ENCODE measurements around the gene CEP112. TPM values are rescaled to one million over a fixed set of nuclear protein-coding genes. Genes with fewer than 3 reads are reported as not detected.

CEP112 gene
- total RNA-seq, 2 experiments from 2014 or later = 1.2 to 1.5 TPM

GRCh38 chr17:65918500-65918899 is 273.4 kb downstream of the CEP112 start:
- TF ChIP-seq, protein P1, sequence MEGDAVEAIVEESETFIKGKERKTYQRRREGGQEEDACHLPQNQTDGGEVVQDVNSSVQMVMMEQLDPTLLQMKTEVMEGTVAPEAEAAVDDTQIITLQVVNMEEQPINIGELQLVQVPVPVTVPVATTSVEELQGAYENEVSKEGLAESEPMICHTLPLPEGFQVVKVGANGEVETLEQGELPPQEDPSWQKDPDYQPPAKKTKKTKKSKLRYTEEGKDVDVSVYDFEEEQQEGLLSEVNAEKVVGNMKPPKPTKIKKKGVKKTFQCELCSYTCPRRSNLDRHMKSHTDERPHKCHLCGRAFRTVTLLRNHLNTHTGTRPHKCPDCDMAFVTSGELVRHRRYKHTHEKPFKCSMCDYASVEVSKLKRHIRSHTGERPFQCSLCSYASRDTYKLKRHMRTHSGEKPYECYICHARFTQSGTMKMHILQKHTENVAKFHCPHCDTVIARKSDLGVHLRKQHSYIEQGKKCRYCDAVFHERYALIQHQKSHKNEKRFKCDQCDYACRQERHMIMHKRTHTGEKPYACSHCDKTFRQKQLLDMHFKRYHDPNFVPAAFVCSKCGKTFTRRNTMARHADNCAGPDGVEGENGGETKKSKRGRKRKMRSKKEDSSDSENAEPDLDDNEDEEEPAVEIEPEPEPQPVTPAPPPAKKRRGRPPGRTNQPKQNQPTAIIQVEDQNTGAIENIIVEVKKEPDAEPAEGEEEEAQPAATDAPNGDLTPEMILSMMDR (IDR thresholded peaks at IDR 0.05) = no peak
- no peak overlapping the region for H3K27ac Mint-ChIP-seq
- ChIA-PET POLR2A (no interaction called here), CTCF (no interaction called here)
- intact Hi-C loops (cut with micrococcal nuclease) = no loop called here
- H3K9me3 Mint-ChIP-seq = no peaks in the 10 kb centered on the region
- peaks cover 2% of the 10 kb centered on the region for H3K36me3 Mint-ChIP-seq (ENCODE audit: low read depth)
- DNase-seq (no peak), ATAC-seq (no peak)
- peaks cover 12% of the 10 kb centered on the region for H3K4me1 Mint-ChIP-seq (ENCODE audit: low read depth)
- no peaks in the 10 kb centered on the region for H3K27me3 Mint-ChIP-seq
- H3K4me3 Mint-ChIP-seq = no peak overlapping the region

GRCh38 chr17:65917560-65917959 is 274.4 kb downstream of the CEP112 start:
- Mint-ChIP-seq H3K4me1 (ENCODE audit: low read depth) (peaks cover 12% of the 10 kb centered on the region), H3K27me3 (no peaks in the 10 kb centered on the region), H3K4me3 (no peak overlapping the region), H3K9me3 (no peaks in the 10 kb centered on the region), H3K27ac (no peak overlapping the region), H3K36me3 (ENCODE audit: low read depth) (peaks cover 2% of the 10 kb centered on the region)
- ChIA-PET POLR2A (no interaction called here), CTCF (no interaction called here)
- TF ChIP-seq, protein P1 (IDR thresholded peaks at IDR 0.05) = no peak
- no peak for DNase-seq
- intact Hi-C loops (cut with micrococcal nuclease) = no loop called here
- no peak for ATAC-seq

- H3K9me3 Mint-ChIP-seq = peaks cover 7% of the 10 kb centered on the region
- peaks cover 12% of the 10 kb centered on the region for H3K4me1 Mint-ChIP-seq (ENCODE audit: low read depth)
- intact Hi-C loops (cut with micrococcal nuclease) = no loop called here
- TF ChIP-seq, protein P1 (IDR thresholded peaks at IDR 0.05) = no peak
- POLR2A ChIA-PET = no interaction called here
- no peaks in the 10 kb centered on the region for H3K27me3 Mint-ChIP-seq
- CTCF ChIA-PET = no interaction called here
- H3K36me3 Mint-ChIP-seq (ENCODE audit: low read depth) = peaks cover 2% of the 10 kb centered on the region
- no peak overlapping the region for H3K4me3 Mint-ChIP-seq
- DNase-seq = no peak
- H3K27ac Mint-ChIP-seq = no peak overlapping the region
- ATAC-seq = no peak
Measured at GRCh38 chr17:65916425-65916824, 275.5 kb downstream of the CEP112 start.

DNA sequence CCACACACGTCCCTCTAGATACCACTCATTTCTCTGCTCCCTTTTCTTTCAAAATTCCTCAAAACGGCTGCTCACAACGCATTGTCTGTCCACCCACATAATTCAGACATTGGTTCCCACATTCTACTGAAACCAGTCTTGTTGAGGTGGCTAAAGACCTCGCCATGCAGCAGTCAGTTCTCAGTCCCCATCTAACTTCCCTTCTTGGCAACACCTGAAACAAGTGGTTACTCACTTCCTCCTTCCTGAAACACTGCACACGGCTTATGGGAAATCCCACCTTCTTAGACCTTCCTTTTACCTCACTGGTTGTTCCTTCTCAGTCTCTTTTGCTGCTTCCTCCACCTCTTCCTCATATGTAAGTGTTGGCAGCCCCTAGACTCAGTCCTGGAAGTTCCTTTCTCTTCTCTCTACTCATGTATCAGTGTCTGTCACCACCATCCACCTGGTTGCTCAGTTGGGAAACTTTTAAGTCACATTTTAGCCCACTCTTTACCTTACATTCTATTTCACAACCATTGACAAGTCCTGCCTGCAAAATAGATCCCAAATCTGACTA is 277.1 kb downstream of the CEP112 start:
- intact Hi-C loops (cut with micrococcal nuclease) = no loop called here
- peaks cover 7% of the 10 kb centered on the region for H3K36me3 Mint-ChIP-seq (ENCODE audit: low read depth)
- H3K4me3 Mint-ChIP-seq = no peak overlapping the region
- H3K27me3 Mint-ChIP-seq = no peaks in the 10 kb centered on the region
- peak; percentile 22 for DNase-seq
- TF ChIP-seq, protein P1 (IDR thresholded peaks at IDR 0.05) = no peak
- H3K27ac Mint-ChIP-seq = peak overlapping the region; percentile 51
- CTCF ChIA-PET = no interaction called here
- peak; percentile 61 for ATAC-seq
- H3K4me1 Mint-ChIP-seq (ENCODE audit: low read depth) = peaks cover 12% of the 10 kb centered on the region
- H3K9me3 Mint-ChIP-seq = peaks cover 18% of the 10 kb centered on the region
- POLR2A ChIA-PET = interaction anchor here (0.6 kb wide), 1 partner anchor 98 kb away, joined by 3 read pairs; no protein-coding TSS in a partner anchor

GRCh38 chr17:65913326-65913850 is 278.5 kb downstream of the CEP112 start:
- Mint-ChIP-seq H3K27me3 (no peaks in the 10 kb centered on the region), H3K27ac (no peak overlapping the region), H3K4me3 (no peak overlapping the region), H3K4me1 (ENCODE audit: low read depth) (peaks cover 12% of the 10 kb centered on the region), H3K36me3 (ENCODE audit: low read depth) (peaks cover 7% of the 10 kb centered on the region), H3K9me3 (peaks cover 18% of the 10 kb centered on the region)
- TF ChIP-seq, protein P1 (IDR thresholded peaks at IDR 0.05) = no peak
- DNase-seq (no peak), ATAC-seq (no peak)
- intact Hi-C loops (cut with micrococcal nuclease) = no loop called here
- CTCF ChIA-PET = interaction anchor here (1.2 kb wide), 1 partner anchor 119 kb away, joined by 3 read pairs; no protein-coding TSS in a partner anchor
- POLR2A ChIA-PET = no interaction called here

All from activated CD8-positive, alpha-beta T cell treated with anti-CD3 and anti-CD28 coated beads for 36 hours (primary cell).